A673 (cell line): ENCODE data around the gene NAT10. TPM values are rescaled to one million over a fixed set of nuclear protein-coding genes. Genes with fewer than 3 reads are reported as not detected.

ENCODE experiments used
- BruUV-seq: library from RNA; stranded (reverse); fragments of 400-500 nt; replicated peaks from 2 replicates; lab custom pipeline; 2021; lab: Mats Ljungman, UMichigan
- CTCF ChIA-PET: fragments of 300-600 bp; sonication (Branson Sonifier 250); formaldehyde crosslinking; loops from one replicate; lab custom pipeline; 2022; ENCODE audit warnings: antibody characterized with exemption; lab: Charles Lee
- POLR2A ChIA-PET: fragments of 300-600 bp; sonication (Branson Sonifier 250); formaldehyde crosslinking; loops from one replicate; lab custom pipeline; 2022; ENCODE audit warnings: antibody characterized with exemption; ENCODE audit not compliant: low non-redundant PET; lab: Charles Lee
- DNase-seq: peaks from one replicate; pipeline ENCODE4 v3.0.0-alpha.2; 2015; ENCODE audit warnings: low spot score
- H3K27ac ChIP-seq: fragments of 200-600 bp; sonication (generic); 2 replicates; pipeline ENCODE4 v1.5.1; 2016; ENCODE audit warnings: mixed run types, low read depth, mild to moderate bottlenecking, mixed read lengths, antibody characterized with exemption, low read length; ENCODE audit not compliant: poor library complexity, severe bottlenecking
- H3K27me3 ChIP-seq: fragments of 200-600 bp; sonication (generic); replicated peaks from 2 replicates; pipeline ENCODE4 v1.6.1; 2017; ENCODE audit warnings: mixed run types, low read depth, mild to moderate bottlenecking, mixed read lengths, antibody characterized with exemption, low read length; ENCODE audit not compliant: insufficient read depth, poor library complexity
- H3K36me3 ChIP-seq: fragments of 200-600 bp; sonication (generic); 2 replicates; pipeline ENCODE4 v1.6.1; 2016; ENCODE audit warnings: mixed run types, mild to moderate bottlenecking, mixed read lengths, antibody characterized with exemption, low read length; ENCODE audit not compliant: insufficient read depth, poor library complexity, severe bottlenecking
- H3K4me1 ChIP-seq: fragments of 200-600 bp; sonication (generic); 2 replicates; pipeline ENCODE4 v1.6.1; 2017; ENCODE audit warnings: mixed run types, mild to moderate bottlenecking, mixed read lengths, antibody characterized with exemption, low read length; ENCODE audit not compliant: insufficient read depth, poor library complexity, severe bottlenecking
- H3K4me3 ChIP-seq: fragments of 200-600 bp; sonication (generic); 2 replicates; pipeline ENCODE4 v1.5.1; 2016; ENCODE audit warnings: low read depth, mixed run types, mild to moderate bottlenecking, mixed read lengths, low read length; ENCODE audit not compliant: poor library complexity, severe bottlenecking
- H3K9me3 ChIP-seq: fragments of 200-600 bp; sonication (generic); 2 replicates; pipeline ENCODE4 v1.6.1; 2016; ENCODE audit warnings: mixed run types, low read depth, mild to moderate bottlenecking, mixed read lengths, antibody characterized with exemption, low read length; ENCODE audit not compliant: poor library complexity, severe bottlenecking
- CTCF ChIP-seq: fragments of 300-800, 200-600 bp; sonication (generic); conservative IDR thresholded peaks from 2 replicates; pipeline ENCODE4 v1.5.1; 2017; ENCODE audit warnings: low read depth, mild to moderate bottlenecking, antibody characterized with exemption, low read length, moderate library complexity, mixed read lengths
- EZH2 ChIP-seq: fragments of 200-600 bp; sonication (generic); IDR thresholded peaks from 2 replicates; pipeline ENCODE4 v1.6.1; 2017; ENCODE audit warnings: borderline replicate concordance, low read depth, mild to moderate bottlenecking, mixed read lengths, antibody characterized with exemption, low read length; ENCODE audit not compliant: poor library complexity, severe bottlenecking
- intact Hi-C: fragments of 100-400 bp; cut with micrococcal nuclease; formaldehyde crosslinking; loops from one replicate; pipeline ENCODE4 v1.10.0; 2022; ENCODE audit not compliant: unreplicated experiment
- total RNA-seq: library from RNA; stranded (reverse); gene quantifications from 2 replicates; pipeline ENCODE4 v1.2.3, GENCODE V29; 2021

Gene NAT10
- total RNA-seq, 1 experiment from 2014 or later = 192 TPM

GRCh38 chr11:34140149-34140548, 34.7 kb downstream of the NAT10 start:
- BruUV-seq = no TSS peak
- Histone ChIP-seq H3K36me3 (peaks cover 97% of the 10 kb centered on the region), H3K4me1 (no peaks in the 10 kb centered on the region), H3K27me3 (no peaks in the 10 kb centered on the region), H3K4me3 (no peak overlapping the region), H3K27ac (no peak overlapping the region), H3K9me3 (no peaks in the 10 kb centered on the region)
- ChIA-PET POLR2A (no interaction called here), CTCF (interaction anchor here (1.4 kb wide), 1 partner anchor 34 kb away, joined by 6 read pairs; no protein-coding TSS in a partner anchor)
- intact Hi-C loops = loop anchor here (10.0 kb wide), 1 partner anchor 305 kb away; no protein-coding TSS in a partner anchor
- no peak for TF ChIP-seq EZH2
- no peak for DNase-seq

- POLR2A ChIA-PET = no interaction called here
- H3K27ac ChIP-seq = peak overlapping the region; percentile 8
- CTCF ChIA-PET = no interaction called here
- DNase-seq = no peak
- intact Hi-C loops = loop anchor here (10.0 kb wide), 1 partner anchor 308 kb away; no protein-coding TSS in a partner anchor
- no peak overlapping the region for H3K4me3 ChIP-seq
- H3K27me3 ChIP-seq = no peaks in the 10 kb centered on the region
- BruUV-seq = no TSS peak
- no peaks in the 10 kb centered on the region for H3K4me1 ChIP-seq
- H3K36me3 ChIP-seq = peaks cover 99% of the 10 kb centered on the region
- no peaks in the 10 kb centered on the region for H3K9me3 ChIP-seq
- TF ChIP-seq CTCF = no peak
Measured at GRCh38 chr11:34143048-34143447, 37.6 kb downstream of the NAT10 start.

- no peak for TF ChIP-seq EZH2
- no peak for TF ChIP-seq CTCF
- BruUV-seq = no TSS peak
- no peaks in the 10 kb centered on the region for H3K9me3 ChIP-seq
- ChIA-PET CTCF (no interaction called here), POLR2A (no interaction called here)
- H3K4me3 ChIP-seq = no peak overlapping the region
- peak overlapping the region; percentile 5 for H3K27ac ChIP-seq
- peaks cover 100% of the 10 kb centered on the region for H3K36me3 ChIP-seq
- DNase-seq = no peak
- no peaks in the 10 kb centered on the region for H3K27me3 ChIP-seq
- intact Hi-C loops = loop anchor here (10.0 kb wide), 1 partner anchor 310 kb away; no protein-coding TSS in a partner anchor
- H3K4me1 ChIP-seq = peaks cover 6% of the 10 kb centered on the region
Measured at GRCh38 chr11:34145073-34145472, 39.6 kb downstream of the NAT10 start.

- Histone ChIP-seq H3K4me3 (no peak overlapping the region), H3K27me3 (no peaks in the 10 kb centered on the region), H3K9me3 (no peaks in the 10 kb centered on the region), H3K4me1 (peaks cover 14% of the 10 kb centered on the region), H3K36me3 (peaks cover 100% of the 10 kb centered on the region), H3K27ac (no peak overlapping the region)
- CTCF ChIA-PET = interaction anchor here (0.8 kb wide), 1 partner anchor 29 kb away, joined by 4 read pairs; no protein-coding TSS in a partner anchor
- intact Hi-C loops = loop anchor here (10.0 kb wide), 1 partner anchor 311 kb away; no protein-coding TSS in a partner anchor
- BruUV-seq = no TSS peak
- no peak for TF ChIP-seq CTCF
- TF ChIP-seq EZH2 = no peak
- POLR2A ChIA-PET = no interaction called here
- no peak for DNase-seq
Measured at GRCh38 chr11:34145847-34146381, 40.5 kb downstream of the NAT10 start.
